Measurements from ENCODE around the gene SOX10.

SOX10 gene

GRCh38 chr22:37983860-37984791, at the start of gene SOX10:
Gene SOX10, minus strand, starts transcription at chr22:37984555. Its CDS starts 771 bp downstream, at chr22:37983784.
- no peak for DNase-seq (ENCODE audit: low spot score)
- TF ChIP-seq, protein P1, sequence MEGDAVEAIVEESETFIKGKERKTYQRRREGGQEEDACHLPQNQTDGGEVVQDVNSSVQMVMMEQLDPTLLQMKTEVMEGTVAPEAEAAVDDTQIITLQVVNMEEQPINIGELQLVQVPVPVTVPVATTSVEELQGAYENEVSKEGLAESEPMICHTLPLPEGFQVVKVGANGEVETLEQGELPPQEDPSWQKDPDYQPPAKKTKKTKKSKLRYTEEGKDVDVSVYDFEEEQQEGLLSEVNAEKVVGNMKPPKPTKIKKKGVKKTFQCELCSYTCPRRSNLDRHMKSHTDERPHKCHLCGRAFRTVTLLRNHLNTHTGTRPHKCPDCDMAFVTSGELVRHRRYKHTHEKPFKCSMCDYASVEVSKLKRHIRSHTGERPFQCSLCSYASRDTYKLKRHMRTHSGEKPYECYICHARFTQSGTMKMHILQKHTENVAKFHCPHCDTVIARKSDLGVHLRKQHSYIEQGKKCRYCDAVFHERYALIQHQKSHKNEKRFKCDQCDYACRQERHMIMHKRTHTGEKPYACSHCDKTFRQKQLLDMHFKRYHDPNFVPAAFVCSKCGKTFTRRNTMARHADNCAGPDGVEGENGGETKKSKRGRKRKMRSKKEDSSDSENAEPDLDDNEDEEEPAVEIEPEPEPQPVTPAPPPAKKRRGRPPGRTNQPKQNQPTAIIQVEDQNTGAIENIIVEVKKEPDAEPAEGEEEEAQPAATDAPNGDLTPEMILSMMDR (IDR thresholded peaks at IDR 0.05; ENCODE audit: extremely low read depth, missing control alignments): no peak

DNA sequence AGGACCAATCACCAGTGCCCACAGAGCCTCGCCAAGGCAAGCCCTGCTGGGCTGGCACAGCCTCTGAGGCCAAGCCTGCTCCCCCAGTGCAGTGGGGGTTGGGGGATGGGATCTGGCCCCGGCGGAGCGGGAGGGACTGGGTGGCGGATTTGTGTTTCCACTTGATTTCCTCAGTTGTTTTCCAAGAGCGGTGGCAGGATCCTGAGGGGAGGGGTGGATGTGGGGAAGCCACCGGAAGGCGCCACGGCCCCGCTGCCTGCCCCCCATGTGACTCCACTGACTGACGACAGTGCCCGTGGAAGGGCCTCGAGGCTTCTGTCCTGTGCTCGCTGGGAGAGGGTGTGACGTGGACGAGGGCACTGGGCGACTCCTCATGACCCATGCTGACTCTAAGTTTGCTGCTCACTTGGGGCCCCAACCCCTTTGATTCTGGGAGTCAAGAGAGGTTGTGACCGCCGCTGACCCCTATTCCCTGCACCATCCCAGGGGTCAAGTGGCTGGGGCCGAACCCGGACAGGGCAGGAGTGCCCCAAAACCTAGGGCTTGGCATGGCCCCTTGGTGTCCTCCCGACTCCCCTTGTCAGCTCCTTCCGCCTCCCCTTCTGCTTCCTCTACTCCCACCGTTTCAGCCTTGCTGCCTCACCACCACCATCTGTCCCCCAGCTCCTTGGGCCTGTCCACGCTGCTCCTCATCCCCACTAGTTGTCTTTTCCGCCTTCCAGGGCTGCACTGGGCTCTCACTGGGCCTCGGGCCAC, 49.3 kb upstream of the SOX10 start:
- no peak for DNase-seq (ENCODE audit: low spot score)
- TF ChIP-seq, protein P1 (IDR thresholded peaks at IDR 0.05; ENCODE audit: extremely low read depth, missing control alignments): no peak

DNA sequence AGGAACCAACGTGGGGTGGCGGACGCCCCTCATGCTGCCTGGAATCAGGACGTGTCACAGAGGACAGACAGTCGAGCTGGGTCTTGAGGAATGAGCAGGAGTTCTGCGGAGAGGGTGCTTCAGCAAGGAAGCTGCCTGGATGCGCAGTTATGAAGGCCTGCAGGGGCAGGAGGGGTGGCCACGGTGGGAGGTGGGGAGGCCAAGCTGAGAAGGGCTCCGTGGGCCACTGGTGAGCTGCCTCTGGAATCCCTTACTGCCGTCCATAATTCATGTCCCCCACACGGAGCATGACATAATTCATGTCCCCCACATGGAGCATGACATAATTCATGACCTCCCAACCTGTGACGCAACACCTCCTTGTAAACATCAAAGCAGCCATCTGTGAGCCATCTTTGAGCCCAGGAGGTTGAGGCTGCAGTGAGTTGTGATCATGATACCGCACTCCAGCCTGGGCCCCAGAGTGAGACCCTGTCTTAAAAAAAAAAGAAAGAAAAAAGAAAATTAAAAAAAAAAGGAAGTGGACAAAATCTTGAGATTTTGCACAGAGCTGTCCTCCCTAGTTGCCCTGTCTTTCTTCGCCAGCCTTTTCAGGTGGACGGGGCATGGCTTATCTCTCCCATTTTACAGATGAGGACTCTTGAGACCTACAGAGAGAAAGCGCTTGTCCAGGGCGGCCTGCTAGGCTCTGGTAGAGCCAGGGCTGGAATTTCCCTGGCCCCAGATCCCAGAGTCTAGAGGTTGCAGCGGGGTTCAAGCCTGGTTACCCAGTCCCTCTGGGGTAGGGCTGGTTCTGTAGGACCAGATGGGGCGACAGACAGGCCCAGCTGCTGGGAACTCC, 48.5 kb upstream of the SOX10 start:
- DNase-seq (ENCODE audit: low spot score): no peak
- TF ChIP-seq, protein P1 (IDR thresholded peaks at IDR 0.05; ENCODE audit: extremely low read depth, missing control alignments): no peak

DNA sequence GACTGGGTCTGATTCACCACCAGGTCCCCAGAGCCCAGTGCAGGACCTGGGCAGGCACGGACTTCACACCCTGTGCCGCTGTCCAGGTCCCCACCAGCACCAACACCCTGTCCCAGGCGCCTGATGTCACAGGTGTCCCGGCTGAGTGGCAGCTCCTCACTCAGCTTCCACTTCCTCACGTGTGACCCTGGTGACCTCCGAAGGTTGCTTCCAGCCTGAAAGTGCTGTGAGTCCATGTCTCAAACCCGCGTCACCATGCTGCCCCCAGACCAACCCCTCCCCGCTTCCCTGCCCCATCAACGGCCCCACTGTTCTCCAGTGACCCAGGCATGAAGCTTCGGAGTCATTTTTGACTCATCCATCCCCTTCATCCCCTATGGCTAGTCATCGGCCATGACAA, 47.1 kb upstream of the SOX10 start:
- no peak for DNase-seq (ENCODE audit: low spot score)
- TF ChIP-seq, protein P1 (IDR thresholded peaks at IDR 0.05; ENCODE audit: extremely low read depth, missing control alignments): no peak

- TF ChIP-seq, protein P1 (IDR thresholded peaks at IDR 0.05; ENCODE audit: extremely low read depth, missing control alignments): no peak
- DNase-seq (ENCODE audit: low spot score): no peak
These were observed 46.2 kb upstream of the SOX10 start for GRCh38 chr22:38030311-38031133.

GRCh38 chr22:38029901-38030300, 45.5 kb upstream of the SOX10 start:
- DNase-seq (ENCODE audit: low spot score): no peak

More at GRCh38 chr22:38029901-38030300, 45.5 kb upstream of the SOX10 start:
- TF ChIP-seq, protein P1 (IDR thresholded peaks at IDR 0.05; ENCODE audit: extremely low read depth, missing control alignments): no peak

Measured in GM20000 (cell line).